ENCODE data around the gene NRG3. TPM values are rescaled to one million over a fixed set of nuclear protein-coding genes. Genes with fewer than 3 reads are reported as not detected.

NRG3 gene
- total and polyA plus RNA-seq, 8 donors = 0.14 to 0.59 (median 0.25) TPM; not detected in 2

DNA sequence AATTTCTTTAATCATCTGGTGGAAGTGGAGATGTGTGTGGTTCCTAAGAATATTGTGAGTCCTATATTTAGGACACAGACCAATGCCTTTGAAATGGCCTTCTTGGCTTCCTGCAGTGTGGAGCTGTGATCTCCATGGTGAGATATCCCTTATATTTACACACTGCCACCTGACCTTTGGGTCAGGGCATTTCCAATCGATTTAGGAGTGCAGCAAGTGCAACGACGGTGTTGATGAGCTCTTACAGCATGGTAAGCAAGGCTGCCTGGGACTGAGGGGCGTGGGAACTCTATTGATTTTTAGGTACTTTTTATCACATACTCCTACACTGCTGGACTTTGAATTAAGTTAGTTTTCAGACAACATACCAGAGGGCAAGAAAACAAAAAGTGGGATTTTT is 146.0 kb downstream of the NRG3 start:
- DNase-seq (no peak), FAIRE-seq (no peak), ATAC-seq (no peak)
- TF ChIP-seq, protein P1, sequence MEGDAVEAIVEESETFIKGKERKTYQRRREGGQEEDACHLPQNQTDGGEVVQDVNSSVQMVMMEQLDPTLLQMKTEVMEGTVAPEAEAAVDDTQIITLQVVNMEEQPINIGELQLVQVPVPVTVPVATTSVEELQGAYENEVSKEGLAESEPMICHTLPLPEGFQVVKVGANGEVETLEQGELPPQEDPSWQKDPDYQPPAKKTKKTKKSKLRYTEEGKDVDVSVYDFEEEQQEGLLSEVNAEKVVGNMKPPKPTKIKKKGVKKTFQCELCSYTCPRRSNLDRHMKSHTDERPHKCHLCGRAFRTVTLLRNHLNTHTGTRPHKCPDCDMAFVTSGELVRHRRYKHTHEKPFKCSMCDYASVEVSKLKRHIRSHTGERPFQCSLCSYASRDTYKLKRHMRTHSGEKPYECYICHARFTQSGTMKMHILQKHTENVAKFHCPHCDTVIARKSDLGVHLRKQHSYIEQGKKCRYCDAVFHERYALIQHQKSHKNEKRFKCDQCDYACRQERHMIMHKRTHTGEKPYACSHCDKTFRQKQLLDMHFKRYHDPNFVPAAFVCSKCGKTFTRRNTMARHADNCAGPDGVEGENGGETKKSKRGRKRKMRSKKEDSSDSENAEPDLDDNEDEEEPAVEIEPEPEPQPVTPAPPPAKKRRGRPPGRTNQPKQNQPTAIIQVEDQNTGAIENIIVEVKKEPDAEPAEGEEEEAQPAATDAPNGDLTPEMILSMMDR (IDR thresholded peaks at IDR 0.05) = no peak
- Histone ChIP-seq H3K27ac (no peak overlapping the region), H3K4me3 (no peak overlapping the region), H3K9me3 (no peaks in the 10 kb centered on the region), H3K4me1 (no peaks in the 10 kb centered on the region), H3K27me3 (no peaks in the 10 kb centered on the region), H3K36me3 (no peaks in the 10 kb centered on the region)
- intact Hi-C loops (cut with DNase I) = no loop called here
- 14 to 16% methylated on average over 4 of the region's 4 CpGs for WGBS, 2 donors

DNA sequence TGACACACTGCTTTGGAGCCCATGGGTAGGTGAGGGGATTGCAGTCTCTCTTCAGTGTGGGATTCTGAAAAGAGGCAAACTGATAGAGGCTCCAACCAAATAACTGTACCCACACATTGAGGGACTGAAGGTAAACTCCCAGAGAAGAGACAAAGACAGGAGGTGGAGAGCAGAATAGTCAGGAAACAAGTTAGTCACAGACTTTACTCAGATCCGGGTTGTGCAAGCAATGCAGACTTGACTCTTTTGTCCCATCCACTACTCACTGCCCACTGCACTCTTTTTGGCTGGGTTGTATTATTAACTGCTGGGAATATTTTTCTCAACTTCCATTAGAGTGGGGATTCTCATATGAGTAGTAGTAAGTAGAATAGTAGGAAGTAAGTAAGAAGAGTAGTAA is 152.7 kb downstream of the NRG3 start:
- Histone ChIP-seq H3K4me3 (no peak overlapping the region), H3K4me1 (no peaks in the 10 kb centered on the region), H3K27ac (no peak overlapping the region), H3K27me3 (no peaks in the 10 kb centered on the region), H3K9me3 (no peaks in the 10 kb centered on the region), H3K36me3 (no peaks in the 10 kb centered on the region)
- TF ChIP-seq, protein P1 (IDR thresholded peaks at IDR 0.05) = no peak
- ATAC-seq (no peak), FAIRE-seq (no peak), DNase-seq (no peak)
- 66 to 67% methylated on average over 1 of the region's 1 CpG for WGBS, 2 donors
- intact Hi-C loops (cut with DNase I) = no loop called here

DNA sequence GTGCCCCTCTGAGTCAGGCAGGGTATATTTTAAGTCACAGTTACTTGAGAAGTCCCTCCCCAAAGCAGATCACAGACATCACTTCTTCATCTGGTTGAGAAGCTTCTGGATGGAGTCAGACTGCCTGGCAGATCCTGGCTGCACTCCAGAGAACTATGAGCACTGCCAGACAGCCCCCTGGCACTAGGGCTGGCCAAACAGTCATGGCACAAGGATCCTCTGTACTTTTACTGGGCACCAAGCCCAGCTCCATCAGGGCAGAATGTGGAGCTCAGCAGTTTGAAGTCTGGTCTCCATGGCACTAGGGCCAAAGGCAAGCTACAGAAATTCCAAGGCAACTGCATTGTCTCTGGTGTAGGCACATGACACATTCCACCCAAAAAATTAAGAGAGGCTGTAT is 162.1 kb downstream of the NRG3 start:
- no peak for ATAC-seq
- no peaks in the 10 kb centered on the region for H3K4me1 ChIP-seq

DNA sequence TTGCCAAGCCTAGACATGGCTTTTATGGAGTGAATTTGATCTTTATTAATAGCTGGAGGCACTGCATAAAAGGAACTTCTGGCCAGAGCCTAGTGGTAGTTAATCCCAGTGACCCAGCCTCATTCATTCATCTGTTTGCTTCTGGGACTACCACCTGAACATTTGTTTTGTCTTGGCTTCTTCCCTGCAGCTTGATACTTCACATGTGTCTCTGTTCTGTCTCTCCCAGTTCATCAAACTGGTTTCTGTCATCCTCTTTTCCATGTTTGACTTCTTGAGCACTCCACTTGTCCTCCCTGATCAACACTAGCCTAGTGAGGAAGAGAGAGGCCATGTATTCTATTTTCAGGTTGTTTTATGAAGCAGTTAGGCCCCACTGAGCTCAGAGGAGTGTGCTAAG is 163.6 kb downstream of the NRG3 start:
- ATAC-seq (no peak), FAIRE-seq (no peak), DNase-seq (no peak)
- Histone ChIP-seq H3K4me3 (no peak overlapping the region), H3K9me3 (no peaks in the 10 kb centered on the region), H3K27ac (no peak overlapping the region), H3K4me1 (no peaks in the 10 kb centered on the region), H3K27me3 (no peaks in the 10 kb centered on the region), H3K36me3 (no peaks in the 10 kb centered on the region)
- TF ChIP-seq, protein P1 (IDR thresholded peaks at IDR 0.05) = no peak
- intact Hi-C loops (cut with DNase I) = no loop called here

More for the DNA sequence above, 162.1 kb downstream of the NRG3 start:
- intact Hi-C loops (cut with DNase I) = no loop called here
- Histone ChIP-seq H3K36me3 (no peaks in the 10 kb centered on the region), H3K27me3 (no peaks in the 10 kb centered on the region), H3K27ac (no peak overlapping the region), H3K9me3 (no peaks in the 10 kb centered on the region), H3K4me3 (no peak overlapping the region)
- DNase-seq = peak in 1 of 6 donors; percentile 11
- TF ChIP-seq, protein P1 (IDR thresholded peaks at IDR 0.05) = no peak
- FAIRE-seq = no peak

DNA sequence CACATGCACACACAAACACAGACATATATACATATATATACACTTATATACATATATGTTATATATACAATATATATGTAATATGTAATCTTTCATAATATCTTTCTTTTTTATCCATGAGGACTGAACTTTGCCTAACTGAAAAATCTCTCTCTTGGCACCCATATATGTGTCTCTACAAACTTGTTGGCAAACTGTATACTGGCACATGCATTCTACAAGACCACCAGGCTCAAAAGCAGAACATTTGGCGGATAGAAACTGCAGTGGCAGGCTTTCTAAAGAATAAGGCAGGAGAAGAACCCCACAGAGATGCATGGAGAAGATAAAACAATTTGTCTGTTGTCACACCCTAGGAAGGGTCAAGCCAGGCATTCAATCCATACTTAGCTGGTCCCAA is 165.3 kb downstream of the NRG3 start:
- TF ChIP-seq, protein P1 (IDR thresholded peaks at IDR 0.05) = no peak
- Histone ChIP-seq H3K4me1 (no peaks in the 10 kb centered on the region), H3K9me3 (no peaks in the 10 kb centered on the region), H3K27ac (no peak overlapping the region), H3K4me3 (no peak overlapping the region), H3K27me3 (no peaks in the 10 kb centered on the region), H3K36me3 (no peaks in the 10 kb centered on the region)
- FAIRE-seq (no peak), ATAC-seq (no peak), DNase-seq (no peak)
- WGBS, 2 donors = 79 to 82% methylated on average over 1 of the region's 1 CpG
- intact Hi-C loops (cut with DNase I) = no loop called here
